Activated gamma-delta T cell treated with anti-CD3 and anti-CD28 coated beads, Interleukin-2, amount 50 U/mL, for 16 hours (primary cell): ENCODE results near the gene TSFM.

ENCODE experiments used
- DNase-seq: peaks from one replicate; pipeline ENCODE4 v3.0.0-alpha.2; 2020; ENCODE audit warnings: low read depth

The TSFM gene

GRCh38 chr12:57746025-57746424, 36.6 kb upstream of the TSFM start:
- DNase-seq: no peak

GRCh38 chr12:57749061-57749460, 33.5 kb upstream of the TSFM start:
- no peak for DNase-seq

DNA sequence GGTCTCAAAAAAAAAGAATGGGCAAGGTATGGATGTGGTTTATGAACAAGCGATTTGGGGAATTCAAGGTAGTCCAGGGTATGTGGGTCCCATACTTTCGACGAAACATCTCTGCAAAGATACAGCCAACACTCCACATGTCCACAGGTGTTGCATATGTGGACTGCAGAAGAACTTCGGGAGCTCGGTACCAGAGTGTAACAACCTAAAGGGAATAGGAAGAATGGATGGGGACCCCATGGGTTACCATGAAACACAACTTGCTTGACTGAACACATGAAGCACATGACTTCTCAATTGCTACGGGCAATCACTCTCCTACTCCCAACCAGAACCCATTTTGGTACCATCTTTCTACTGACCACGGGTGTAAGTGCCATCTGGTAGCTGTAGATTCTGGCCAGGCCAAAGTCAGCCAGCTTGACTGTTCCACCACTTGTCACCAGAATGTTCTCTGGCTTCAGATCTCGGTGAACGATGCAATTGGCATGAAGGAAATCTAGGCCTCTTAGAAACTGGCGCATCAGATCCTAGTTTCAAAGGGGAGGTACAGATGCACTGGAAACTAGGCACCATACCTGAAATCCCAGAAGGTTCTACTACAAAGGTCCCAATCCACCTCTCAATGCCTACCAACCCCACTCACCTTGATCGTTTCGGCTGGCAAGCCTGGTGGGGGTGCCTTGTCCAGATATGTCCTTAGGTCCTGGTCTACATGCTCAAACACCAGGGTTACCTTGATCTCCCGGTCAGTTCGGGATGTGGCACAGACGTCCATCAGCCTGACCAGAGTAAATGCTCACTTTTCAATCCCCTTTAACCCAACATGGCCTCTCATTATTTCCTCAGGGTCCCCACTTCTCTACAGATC, 31.8 kb upstream of the TSFM start:
- DNase-seq: no peak

DNA sequence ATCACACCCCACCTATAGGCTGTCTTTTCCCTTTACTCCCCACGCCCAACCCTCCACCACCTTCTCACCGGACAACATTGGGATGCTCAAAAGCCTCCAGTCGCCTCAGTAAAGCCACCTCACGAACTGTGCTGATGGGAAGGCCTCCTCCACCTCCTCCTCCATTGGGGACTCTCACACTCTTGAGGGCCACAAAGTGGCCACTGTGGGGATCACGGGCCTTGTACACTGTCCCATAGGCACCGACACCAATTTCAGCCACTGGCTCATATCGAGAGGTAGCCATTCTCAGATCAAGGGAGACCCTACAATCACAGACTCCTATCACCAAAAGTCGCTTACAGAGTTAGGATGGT, 31.2 kb upstream of the TSFM start:
- no peak for DNase-seq

DNA sequence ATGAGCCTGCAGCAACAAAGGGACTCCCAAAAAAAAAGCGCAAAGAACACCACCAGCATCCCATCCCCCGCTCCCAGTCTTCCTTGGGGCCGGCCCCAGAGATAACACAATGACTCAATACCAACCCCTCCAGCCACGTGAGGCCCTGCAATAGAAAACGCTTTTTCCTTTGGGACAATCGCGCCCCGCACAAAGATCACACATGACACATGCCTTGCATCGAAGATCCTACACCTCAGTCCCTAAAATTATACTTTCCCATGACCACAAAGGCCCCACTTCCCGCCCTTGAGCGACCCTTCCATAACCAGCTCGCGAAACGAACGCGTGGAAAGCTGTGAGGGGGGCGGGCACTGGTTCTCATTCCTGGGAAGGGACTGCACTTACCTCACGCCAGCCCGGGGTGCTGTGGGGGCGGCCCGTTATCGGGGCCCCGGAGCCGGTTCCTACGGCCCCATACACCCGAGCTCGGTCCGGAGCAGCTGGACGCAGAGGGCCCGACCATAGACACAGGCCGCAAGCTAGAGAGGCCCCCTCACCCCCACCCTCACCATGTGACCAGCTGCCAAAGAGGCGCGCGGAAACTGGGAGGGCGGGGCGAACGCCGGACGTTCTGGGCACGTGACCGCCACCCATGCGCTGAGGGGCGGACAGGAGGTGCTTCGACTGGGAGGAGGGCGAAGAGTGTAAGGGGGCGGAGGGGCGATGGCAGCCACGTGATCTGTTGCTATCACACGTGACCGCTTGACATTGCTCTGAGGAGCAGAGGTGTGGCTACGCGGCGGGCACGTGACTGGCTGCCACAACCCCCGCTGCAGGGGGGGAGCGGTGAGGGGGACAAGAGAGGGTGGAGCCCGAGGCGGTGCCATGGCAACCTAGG, 30.6 kb upstream of the TSFM start, which contains the start of gene CDK4:
TSS of gene CDK4 (minus strand) at position 523 of the 880 bp plus-strand sequence. CDS start 593 bp downstream, outside the sequence.
- peak; percentile 97 for DNase-seq

- no peak for DNase-seq
Measured at GRCh38 chr12:57752668-57753000, 30.0 kb upstream of the TSFM start.

DNA sequence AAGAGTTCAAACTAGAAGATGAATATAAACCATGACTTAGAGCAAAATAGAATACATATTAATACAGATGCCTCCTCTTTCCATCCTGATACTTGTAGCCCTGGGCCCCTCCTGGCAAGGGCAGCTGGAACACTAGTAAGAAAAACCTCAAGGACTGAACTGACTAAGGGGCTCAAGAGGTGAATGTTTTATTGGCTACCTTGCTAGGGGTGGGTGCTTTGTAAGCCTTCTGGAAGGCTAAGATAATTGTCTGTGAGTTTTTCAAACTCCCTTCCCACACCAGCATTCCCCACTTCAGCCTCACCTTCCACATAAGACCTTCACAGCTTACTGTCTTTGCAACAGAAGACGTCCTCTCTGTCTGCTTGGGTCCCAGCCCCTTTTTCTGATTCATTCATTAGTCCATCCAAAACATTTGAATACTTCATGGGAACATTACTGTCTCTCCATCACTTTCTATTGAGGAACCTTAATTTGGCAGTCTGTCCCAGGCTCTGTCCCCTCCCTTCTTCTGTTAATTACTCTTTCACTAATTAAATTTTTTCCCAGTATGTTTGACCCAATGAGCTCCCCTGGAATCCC, 28.7 kb upstream of the TSFM start:
- no peak for DNase-seq

- DNase-seq: peak; percentile 68
Measured at GRCh38 chr12:57754411-57755193, 28.0 kb upstream of the TSFM start, which contains the start of gene MARCHF9. MARCHF9 (plus strand) TSS chr12:57755103; CDS start chr12:57755529, 426 bp downstream.

DNA sequence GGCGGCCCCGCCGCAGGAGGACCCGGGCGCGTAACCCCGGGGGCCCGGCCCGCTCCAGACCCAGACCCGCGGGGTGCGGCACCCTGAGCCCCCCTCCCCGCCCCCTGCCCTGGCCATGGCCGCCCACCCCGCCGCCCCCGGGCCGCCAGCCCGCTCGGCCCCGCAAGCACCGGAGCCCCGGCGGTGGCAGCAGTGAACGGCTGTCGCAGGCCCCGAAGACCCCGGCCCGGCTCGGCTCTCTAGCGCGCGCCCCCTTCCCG, 27.5 kb upstream of the TSFM start:
- no peak for DNase-seq

GRCh38 chr12:57755454-57756372, 26.9 kb upstream of the TSFM start:
- no peak for DNase-seq

- DNase-seq: peak; percentile 57
Measured at GRCh38 chr12:57756406-57757341, 25.9 kb upstream of the TSFM start.

- DNase-seq: no peak
Measured at GRCh38 chr12:57757771-57758170, 24.8 kb upstream of the TSFM start.

DNA sequence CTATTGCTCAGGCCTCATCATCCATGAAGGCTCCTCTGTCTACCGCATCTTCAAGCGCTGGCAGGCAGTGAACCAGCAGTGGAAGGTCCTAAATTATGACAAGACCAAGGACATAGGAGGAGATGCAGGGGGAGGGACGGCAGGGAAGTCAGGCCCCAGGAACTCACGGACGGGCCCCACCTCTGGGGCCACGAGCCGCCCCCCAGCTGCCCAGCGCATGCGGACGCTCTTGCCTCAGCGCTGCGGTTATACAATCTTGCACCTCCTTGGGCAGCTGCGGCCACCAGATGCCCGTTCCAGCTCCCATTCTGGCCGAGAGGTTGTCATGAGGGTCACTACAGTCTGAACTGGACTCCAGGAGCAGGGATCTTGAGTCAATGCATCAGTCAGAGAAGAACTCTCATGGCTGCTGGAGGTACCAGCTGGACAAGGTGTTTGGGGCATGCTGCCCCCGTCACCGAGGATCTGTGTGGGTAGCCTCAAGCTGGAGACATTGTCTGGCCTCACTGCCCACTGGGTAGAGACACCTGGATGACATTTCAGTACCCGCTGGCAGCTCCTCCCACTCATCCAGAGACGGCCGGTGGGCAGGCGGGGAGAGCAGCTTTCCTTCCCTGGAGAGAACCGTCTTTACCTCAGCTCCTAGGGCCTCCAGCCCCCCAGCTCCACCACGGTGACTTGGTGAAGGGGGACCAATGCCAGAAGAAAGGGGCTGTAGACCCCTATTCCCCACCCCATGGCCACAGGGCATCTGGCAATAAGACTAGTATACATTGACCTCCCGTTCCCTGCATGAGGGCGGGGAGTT, 23.8 kb upstream of the TSFM start:
- DNase-seq: no peak

- no peak for DNase-seq
Measured at GRCh38 chr12:57759360-57759980, 23.1 kb upstream of the TSFM start.

- DNase-seq: no peak
Measured at GRCh38 chr12:57760347-57760982, 22.1 kb upstream of the TSFM start.

GRCh38 chr12:57761391-57761998, 21.1 kb upstream of the TSFM start:
- no peak for DNase-seq

- no peak for DNase-seq
Measured at GRCh38 chr12:57762463-57762862, 20.1 kb upstream of the TSFM start.
